GM10847 (cell line): ENCODE measurements around the gene PITPNM3.

ENCODE experiments used
- POLR2A ChIP-seq: IDR thresholded peaks from 2 replicates; pipeline ENCODE4 v1.6.1; 2011; ENCODE audit not compliant: insufficient read length; ENCODE audit errors: extremely low read depth

PITPNM3 gene

DNA sequence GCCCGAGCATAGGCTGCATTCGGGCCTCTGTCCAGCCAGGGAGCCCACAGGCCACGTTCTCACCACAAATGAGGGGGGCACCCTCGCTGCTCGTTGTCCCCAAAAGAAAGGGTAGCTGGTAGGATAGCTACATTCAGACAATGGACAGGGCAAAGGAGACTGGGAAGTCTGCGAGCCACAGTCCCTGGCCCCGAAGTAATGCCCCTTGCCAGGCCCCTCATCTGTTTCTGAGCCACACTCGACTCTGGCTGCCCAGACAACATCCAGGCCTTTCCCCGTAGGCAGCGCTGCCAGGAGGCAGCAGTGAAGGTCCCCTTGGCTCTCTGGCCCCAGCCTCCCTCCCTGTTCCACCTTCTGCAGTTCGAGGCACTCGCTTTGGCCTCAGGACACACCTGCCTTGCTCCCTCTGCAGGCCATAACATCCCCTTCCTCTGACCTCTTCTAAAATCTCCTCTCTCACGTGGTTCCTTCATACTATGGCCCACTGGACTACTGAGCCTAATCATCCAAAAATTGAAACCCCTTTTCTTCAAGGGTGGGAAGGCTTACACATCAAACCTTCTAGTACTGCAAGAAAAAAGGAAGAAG lies 133.6 kb downstream of the PITPNM3 start:
- TF ChIP-seq POLR2A = no peak

DNA sequence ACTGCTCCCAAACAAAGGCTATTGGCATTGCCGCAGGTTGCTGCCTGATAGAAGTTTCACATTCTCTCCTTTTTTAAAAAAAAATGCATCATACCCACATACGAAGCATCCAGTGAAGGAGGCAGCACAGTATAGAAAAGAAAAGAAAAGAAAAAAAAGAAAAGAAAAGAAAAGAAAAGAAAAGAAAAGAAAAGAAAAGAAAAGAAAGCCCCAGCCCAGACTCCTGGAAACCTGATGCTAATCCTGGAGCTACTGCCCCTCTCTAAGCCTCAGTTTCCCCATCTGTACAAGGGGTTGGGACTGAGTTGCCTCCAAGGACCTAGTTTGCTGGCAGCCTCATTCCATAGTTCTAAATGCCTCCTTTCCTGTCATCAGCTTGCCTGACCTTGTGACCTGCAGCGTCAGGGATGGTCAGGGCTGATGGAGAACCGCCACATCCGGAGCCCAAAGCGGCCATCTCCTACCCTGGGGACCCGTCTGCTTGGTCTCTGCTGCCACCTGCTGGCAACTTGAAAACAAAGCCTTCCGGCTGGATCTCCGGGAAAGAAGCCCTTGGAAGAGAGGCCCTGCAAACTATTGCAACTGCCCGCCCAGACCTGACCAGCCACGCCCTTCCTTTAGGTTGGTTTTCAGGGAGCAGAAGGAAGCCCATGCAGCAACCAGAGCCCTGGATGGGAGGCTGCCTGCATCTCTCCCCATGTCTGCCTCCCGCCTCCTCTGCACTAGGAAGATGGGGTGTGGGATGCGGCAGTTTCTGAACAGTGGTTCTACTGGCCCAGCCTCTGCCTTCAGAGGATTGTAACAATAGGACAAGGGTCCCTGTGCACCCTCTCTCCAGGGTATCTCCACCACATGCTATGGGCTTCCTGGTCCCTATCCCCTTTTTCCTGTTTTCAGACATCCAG lies 134.4 kb downstream of the PITPNM3 start:
- TF ChIP-seq POLR2A = no peak

DNA sequence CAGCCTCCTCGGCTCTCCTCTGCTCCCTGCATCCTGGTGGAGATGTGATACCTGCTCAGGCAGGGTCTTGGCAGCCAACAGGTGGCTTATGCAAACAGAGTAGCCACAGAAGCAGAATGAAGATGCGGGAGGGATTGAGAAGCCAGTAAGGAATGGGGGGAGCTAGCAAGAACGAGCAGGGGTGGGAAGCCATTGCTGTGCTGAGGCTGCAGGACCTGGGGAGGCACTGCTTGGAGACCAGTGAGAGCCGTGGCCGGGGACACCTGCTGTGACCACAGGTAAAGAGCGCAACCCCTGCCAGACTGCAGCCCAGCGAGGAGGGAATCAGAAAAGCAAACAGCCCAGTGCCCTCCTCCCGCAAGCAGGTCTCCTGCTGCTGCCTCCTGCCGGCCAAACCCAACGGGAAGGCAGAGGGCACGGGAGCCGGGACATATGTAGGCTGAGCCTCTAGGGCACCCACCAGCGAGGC lies 136.1 kb downstream of the PITPNM3 start:
- no peak for TF ChIP-seq POLR2A

DNA sequence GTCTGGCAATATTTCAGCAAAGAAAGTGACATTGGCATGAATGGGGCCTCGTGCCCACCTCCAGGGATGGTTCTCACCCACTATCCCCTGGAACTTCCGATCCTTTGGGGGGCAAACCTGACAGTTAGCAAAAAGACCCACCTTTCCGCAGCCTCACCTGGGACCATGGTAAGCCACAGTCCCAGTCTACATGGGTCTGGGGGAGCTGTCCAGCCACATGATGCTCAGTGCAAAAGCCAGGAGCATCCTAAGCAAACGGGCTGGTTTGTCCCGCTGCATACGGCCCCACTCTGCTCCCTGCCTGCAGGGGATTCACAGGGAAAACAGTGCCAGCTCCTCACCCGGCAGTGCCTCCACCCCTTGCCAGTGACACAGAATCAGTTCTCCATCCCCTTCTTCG lies 140.7 kb downstream of the PITPNM3 start:
- no peak for TF ChIP-seq POLR2A

DNA sequence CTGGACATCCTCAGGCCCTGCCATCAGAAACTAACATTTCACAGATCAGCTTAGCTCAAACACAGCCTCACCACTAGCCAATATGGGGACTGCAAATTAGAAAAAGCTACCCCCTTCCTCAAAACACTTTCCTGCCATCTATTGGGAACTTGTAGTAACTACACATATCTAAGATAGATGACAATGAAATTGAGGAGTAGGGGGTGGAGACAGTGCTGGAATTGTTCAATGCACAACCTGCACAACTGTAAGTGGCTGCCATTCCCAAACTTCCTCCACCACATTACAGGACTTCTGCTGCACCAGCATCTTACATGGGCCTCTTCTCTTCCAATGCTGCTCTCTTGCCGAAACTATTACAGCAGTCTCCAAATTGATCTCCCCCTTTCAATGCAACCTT lies 143.3 kb downstream of the PITPNM3 start:
- TF ChIP-seq POLR2A = no peak

DNA sequence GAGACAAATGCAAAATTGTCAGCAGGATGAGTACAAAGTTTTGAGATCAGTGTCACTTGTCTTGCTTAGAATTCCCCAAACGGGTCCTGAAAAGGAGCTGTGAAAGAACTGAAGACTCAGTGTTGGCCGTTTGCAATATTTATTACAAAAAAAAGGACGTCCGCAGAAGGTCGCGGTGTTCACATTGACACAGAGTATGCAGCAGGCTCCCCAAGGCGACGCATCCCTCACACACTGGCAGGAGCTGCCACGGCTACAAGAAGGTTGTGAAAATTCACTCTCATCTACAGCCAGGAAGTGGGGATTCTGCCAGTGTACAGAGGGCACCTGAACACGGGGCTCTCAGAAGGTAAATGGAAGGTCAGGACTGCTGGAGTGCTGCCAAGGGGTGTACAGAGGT lies 147.6 kb downstream of the PITPNM3 start:
- TF ChIP-seq POLR2A = no peak

DNA sequence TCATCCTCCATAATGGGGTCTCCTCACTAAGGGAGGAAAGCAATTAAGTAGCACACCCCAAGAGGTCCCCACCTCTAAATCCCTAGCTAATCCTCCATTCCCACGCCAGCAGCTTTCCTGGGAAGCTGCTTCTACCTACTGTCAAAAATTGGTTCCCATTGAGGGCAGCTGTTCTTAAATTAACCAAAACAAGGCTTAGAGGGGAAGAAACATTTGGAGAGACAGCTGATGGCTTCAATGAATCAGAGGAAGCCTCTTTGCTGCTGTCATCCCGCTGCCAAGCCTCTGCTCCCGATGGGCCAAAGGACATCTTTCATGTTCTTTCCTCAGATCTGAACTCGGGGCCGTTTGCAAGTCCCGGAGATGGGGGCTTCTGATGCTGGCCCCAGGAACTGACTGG lies 148.1 kb downstream of the PITPNM3 start:
- no peak for TF ChIP-seq POLR2A

DNA sequence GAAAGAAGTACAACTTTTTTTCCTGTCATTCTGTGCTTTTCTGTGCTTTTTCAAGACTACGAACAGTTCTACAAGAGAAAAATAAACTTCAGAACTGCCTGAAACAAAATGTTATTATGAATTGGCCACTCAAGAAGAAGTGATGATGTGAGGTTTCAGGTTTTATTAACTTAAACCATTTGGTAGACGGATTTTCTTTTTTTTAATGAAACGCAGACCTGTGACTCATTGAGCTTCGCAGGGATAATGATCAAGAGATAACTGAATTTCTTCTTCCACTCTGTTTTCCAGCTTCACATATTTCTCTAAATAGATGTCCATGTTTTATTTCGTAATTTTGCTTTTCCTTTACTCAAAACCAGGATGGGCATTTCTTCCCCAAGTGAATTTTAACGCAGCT lies 154.1 kb downstream of the PITPNM3 start:
- TF ChIP-seq POLR2A = no peak
